ENCODE measurements around the gene SCCPDH.

DNA sequence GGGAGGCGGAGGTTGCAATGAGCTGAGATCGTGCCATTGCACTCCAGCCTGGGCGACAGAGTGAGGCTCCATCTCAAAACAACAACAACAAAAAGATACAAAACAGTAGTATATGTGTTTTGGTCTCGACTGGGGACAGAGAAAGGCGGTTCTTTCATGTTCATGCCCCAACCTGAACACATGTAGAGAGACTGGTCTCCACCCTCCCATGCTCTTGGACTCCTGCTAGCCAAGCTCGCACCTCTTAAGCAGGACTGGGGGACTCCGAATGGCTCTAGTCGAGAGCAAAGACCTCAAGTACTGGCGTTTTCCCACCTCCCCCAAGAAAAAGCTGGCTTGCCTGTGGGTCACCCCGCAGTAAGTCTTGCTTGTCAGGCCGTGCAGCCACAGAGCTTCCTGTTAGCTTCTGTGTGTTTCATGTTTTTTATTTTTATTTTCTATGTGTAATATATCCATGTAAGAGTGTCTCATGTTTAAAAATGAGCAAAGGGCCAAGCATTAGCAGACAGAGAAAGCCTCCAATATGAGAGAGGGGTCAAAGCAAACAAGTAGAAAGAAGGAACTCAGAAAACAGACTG, 91.6 kb downstream of the SCCPDH start:
- TF ChIP-seq POLR2AphosphoS5 (IDR thresholded peaks at IDR 0.05; ENCODE audit: insufficient read depth, low read depth, low read length) (no peak), POLR2A (IDR thresholded peaks at IDR 0.05; ENCODE audit: low read depth, low read length) (no peak), EZH2 (IDR thresholded peaks at IDR 0.05; ENCODE audit: borderline replicate concordance, low read depth, low read length, severe bottlenecking) (no peak), JUN (IDR thresholded peaks at IDR 0.05; ENCODE audit: borderline replicate concordance, insufficient read depth, insufficient read length, low read depth) (no peak), FOS (IDR thresholded peaks at IDR 0.05; ENCODE audit: borderline replicate concordance, insufficient read depth, low read length) (no peak), GATA2 (IDR thresholded peaks at IDR 0.05; ENCODE audit: insufficient read depth, insufficient read length, low read depth, low read length) (no peak)
- TF ChIP-seq, protein P1, sequence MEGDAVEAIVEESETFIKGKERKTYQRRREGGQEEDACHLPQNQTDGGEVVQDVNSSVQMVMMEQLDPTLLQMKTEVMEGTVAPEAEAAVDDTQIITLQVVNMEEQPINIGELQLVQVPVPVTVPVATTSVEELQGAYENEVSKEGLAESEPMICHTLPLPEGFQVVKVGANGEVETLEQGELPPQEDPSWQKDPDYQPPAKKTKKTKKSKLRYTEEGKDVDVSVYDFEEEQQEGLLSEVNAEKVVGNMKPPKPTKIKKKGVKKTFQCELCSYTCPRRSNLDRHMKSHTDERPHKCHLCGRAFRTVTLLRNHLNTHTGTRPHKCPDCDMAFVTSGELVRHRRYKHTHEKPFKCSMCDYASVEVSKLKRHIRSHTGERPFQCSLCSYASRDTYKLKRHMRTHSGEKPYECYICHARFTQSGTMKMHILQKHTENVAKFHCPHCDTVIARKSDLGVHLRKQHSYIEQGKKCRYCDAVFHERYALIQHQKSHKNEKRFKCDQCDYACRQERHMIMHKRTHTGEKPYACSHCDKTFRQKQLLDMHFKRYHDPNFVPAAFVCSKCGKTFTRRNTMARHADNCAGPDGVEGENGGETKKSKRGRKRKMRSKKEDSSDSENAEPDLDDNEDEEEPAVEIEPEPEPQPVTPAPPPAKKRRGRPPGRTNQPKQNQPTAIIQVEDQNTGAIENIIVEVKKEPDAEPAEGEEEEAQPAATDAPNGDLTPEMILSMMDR (IDR thresholded peaks at IDR 0.05; ENCODE audit: extremely low read depth in 1 of 2, insufficient read depth in 1 of 2, low read depth in 1 of 2, low read length in 2 of 2): no peak
- TF ChIP-seq, protein P2, sequence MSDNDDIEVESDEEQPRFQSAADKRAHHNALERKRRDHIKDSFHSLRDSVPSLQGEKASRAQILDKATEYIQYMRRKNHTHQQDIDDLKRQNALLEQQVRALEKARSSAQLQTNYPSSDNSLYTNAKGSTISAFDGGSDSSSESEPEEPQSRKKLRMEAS (IDR thresholded peaks at IDR 0.05; ENCODE audit: insufficient read depth, insufficient read length): no peak
